Limb (tissue), 2 donors: ENCODE data around the gene TSPAN15.
A peak's percentile ranks its signal among the peaks of the same experiment; 100 is the strongest.
"Not testable (repeated sequence)": the region's sequence is repeated elsewhere in the genome, so short reads cannot be mapped to it uniquely, and the experiment has no call there.

Experiments used
- DNase-seq, 2 donors: peaks; one replicate each; pipeline ENCODE4 v3.0.0-alpha.2; 2016; ENCODE audit errors: extremely low spot score in 2 of 2

Gene TSPAN15

GRCh38 chr10:69486922-69487730, 35.9 kb downstream of the TSPAN15 start:
- no peak for DNase-seq

GRCh38 chr10:69488149-69488844, 37.0 kb downstream of the TSPAN15 start:
- not testable (repeated sequence) for DNase-seq

GRCh38 chr10:69488856-69489255, 37.6 kb downstream of the TSPAN15 start:
- DNase-seq: not testable (repeated sequence)

- DNase-seq: no peak
Measured at GRCh38 chr10:69489506-69490090, 38.3 kb downstream of the TSPAN15 start.

GRCh38 chr10:69490876-69491275, 39.6 kb downstream of the TSPAN15 start:
- no peak for DNase-seq

GRCh38 chr10:69491611-69492010, 40.3 kb downstream of the TSPAN15 start:
- no peak for DNase-seq

GRCh38 chr10:69492091-69492745, 41.0 kb downstream of the TSPAN15 start:
- DNase-seq: peak; percentile 59 to 73

GRCh38 chr10:69492746-69493462, 41.6 kb downstream of the TSPAN15 start:
- DNase-seq: no peak

GRCh38 chr10:69494626-69495558, 43.6 kb downstream of the TSPAN15 start:
- DNase-seq: peak in 1 of 2 donors; percentile 71

GRCh38 chr10:69495666-69496065, 44.4 kb downstream of the TSPAN15 start:
- DNase-seq: peak in 1 of 2 donors; percentile 13

- no peak for DNase-seq
Measured at GRCh38 chr10:69496352-69497230, 45.3 kb downstream of the TSPAN15 start.

GRCh38 chr10:69497231-69497561, 45.9 kb downstream of the TSPAN15 start:
- DNase-seq: no peak

GRCh38 chr10:69497611-69498390, 46.5 kb downstream of the TSPAN15 start:
- DNase-seq: no peak

- no peak for DNase-seq
Measured at GRCh38 chr10:69498711-69499471, 47.6 kb downstream of the TSPAN15 start.

GRCh38 chr10:69499726-69500689, 48.7 kb downstream of the TSPAN15 start:
- no peak for DNase-seq

- DNase-seq: no peak
Measured at GRCh38 chr10:69500864-69501468, 49.7 kb downstream of the TSPAN15 start.
